ENCODE measurements around the gene KCNS3.

DNA sequence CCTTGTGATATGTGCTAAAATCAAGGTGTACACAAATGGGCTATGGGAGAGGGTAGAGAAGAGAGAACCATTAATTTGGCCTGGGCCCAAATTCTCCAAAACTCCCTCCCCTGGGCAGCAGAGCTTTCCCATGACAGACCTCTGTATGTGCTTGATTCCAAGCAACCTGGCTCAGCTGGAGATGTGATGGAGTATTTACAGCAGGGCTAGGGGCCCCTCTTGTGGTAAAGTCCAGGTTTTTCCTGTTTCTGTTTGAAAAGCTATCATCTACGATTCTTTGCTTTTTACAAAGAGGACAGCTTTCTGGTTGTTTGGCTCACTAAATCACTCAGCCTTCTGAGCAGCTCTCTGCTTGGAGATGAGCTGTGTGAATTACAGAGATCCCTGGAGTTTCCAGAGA, 40.3 kb downstream of the KCNS3 start:
- TF ChIP-seq, protein P1, sequence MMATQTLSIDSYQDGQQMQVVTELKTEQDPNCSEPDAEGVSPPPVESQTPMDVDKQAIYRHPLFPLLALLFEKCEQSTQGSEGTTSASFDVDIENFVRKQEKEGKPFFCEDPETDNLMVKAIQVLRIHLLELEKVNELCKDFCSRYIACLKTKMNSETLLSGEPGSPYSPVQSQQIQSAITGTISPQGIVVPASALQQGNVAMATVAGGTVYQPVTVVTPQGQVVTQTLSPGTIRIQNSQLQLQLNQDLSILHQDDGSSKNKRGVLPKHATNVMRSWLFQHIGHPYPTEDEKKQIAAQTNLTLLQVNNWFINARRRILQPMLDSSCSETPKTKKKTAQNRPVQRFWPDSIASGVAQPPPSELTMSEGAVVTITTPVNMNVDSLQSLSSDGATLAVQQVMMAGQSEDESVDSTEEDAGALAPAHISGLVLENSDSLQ (IDR thresholded peaks at IDR 0.05) = no peak
- TF ChIP-seq SP1 (IDR thresholded peaks at IDR 0.05) (no peak), FOXK2 (IDR thresholded peaks at IDR 0.05) (no peak), FOXM1 (IDR thresholded peaks at IDR 0.05; ENCODE audit: borderline replicate concordance) (no peak), HDGF (IDR thresholded peaks at IDR 0.05; ENCODE audit: borderline replicate concordance) (no peak), L3MBTL2 (conservative IDR thresholded peaks at IDR 0.05) (no peak), ELF4 (IDR thresholded peaks at IDR 0.05) (no peak), NFRKB (IDR thresholded peaks at IDR 0.05) (no peak), FOXA1 (IDR thresholded peaks at IDR 0.05) (no peak), BHLHE40 (IDR thresholded peaks at IDR 0.05; ENCODE audit: borderline replicate concordance) (no peak), ZNF384 (IDR thresholded peaks at IDR 0.05) (no peak)

Measured in HEK293T (cell line).